A549 treated with Hydrocortisone at 1 μM for 4 hours (cell line): ENCODE results near the gene CFAP97. TPM values are rescaled to one million over a fixed set of nuclear protein-coding genes. Genes with fewer than 3 reads are reported as not detected.

ENCODE experiments used
- total RNA-seq: library from RNA; stranded (reverse); fragments of 200-300 nt; extraction: Qiagen RNA extraction; gene quantifications from 5 replicates; pipeline ENCODE4 v1.2.3, GENCODE V29; 2022

Gene CFAP97
- total RNA-seq = 7.6 to 15.2 TPM (median 12.0 TPM) in 5 replicates

DNA sequence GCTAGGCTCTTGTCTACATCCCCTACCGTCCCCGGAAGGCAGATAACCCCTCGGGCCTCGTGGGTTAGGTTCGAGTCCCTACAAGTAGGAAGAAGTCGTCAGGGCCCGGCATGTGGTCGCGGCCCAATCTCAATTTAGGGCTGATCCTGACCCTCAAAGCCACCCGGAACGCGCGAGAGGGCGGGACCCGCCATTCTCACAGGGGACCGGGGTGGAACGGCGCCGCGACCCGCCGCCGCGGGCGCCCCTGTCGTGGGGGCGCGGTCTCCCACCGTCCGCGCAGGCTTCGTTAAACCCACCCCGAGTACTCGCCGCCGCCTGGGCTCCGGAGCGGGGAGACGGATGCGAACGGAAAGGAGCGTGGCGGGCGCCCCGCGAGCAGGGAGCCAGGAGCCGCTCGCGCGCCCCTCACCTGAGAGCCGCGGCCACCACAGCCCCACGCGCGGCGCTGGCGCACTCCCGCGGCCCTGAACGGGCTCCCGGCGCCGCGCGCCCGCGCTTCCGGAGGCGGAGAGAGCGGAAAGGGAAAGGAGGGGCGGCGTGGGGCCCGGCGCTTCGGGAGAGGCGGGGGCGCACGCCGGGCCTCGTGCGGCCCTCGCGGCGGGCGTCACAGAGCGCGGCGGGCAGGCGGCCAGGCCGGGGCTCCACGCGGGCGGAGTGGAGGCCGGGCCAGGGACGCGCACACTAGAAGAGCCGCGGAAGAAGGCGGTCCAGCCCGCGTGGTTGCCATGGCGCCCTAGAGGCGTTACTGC lies at the start of gene CFAP97:
CFAP97 (minus strand) TSS at position 515 of the 752 bp plus-strand sequence. CDS start 12,804 bp downstream, outside the sequence.

GRCh38 chr4:185209031-185209851 lies 5.4 kb upstream of the CFAP97 start, which contains the start of gene SNX25:
SNX25 (plus strand) TSS chr4:185209598; CDS start chr4:185209827, 229 bp downstream.

GRCh38 chr4:185142912-185143600 lies 60.7 kb downstream of the CFAP97 start, which contains the start of gene SLC25A4:
SLC25A4 (plus strand) TSS chr4:185143266; CDS start chr4:185143373, 107 bp downstream.

Other genes starting within 250 kb of the CFAP97 start
- gene HELT, start 185.5 kb downstream of the CFAP97 start, total RNA-seq = not detected in 5 replicates
- 12.3 to 15.8 TPM (median 15.0 TPM) in 5 replicates for gene SLC25A4, start 60.7 kb downstream of the CFAP97 start, total RNA-seq
- 6.3 to 8.7 TPM (median 8.2 TPM) in 5 replicates for gene SNX25, start 5.6 kb upstream of the CFAP97 start, total RNA-seq
- gene LRP2BP, start 191.9 kb upstream of the CFAP97 start, total RNA-seq = 0.06 to 0.17 TPM (median 0.13 TPM) in 5 replicates
- 2.2 to 4.0 TPM (median 3.2 TPM) in 5 replicates for gene ANKRD37, start 192.8 kb upstream of the CFAP97 start, total RNA-seq
- gene UFSP2, start 222.0 kb upstream of the CFAP97 start, total RNA-seq = 11.0 to 14.6 TPM (median 12.7 TPM) in 5 replicates